GM21717 (cell line): ENCODE data around the gene CLASP2.

ENCODE experiments used
- ATAC-seq: cut with Tn5 transposase; IDR thresholded peaks from one replicate; pipeline ENCODE4 v1.9.1; 2021; ENCODE audit warnings: mild to moderate bottlenecking, moderate library complexity; ENCODE audit not compliant: unreplicated experiment

Gene CLASP2

DNA sequence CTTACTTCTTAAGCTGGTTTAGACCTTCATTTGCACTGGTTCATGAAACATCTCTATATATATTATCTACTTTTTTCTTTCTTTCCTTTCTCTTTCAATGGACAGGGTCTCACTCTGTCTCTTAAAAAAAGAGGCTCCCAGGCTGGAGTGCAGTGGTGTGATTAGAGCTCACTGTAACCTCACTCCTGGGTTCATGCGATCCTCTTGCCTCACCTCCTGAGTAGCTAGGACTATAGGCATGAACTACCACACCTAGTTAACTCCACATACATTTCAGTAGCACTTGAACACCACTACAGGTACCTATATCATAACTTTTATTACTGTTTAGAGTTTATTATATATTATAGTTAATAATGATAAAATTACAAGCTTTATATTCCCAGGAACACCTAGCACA is 160.8 kb downstream of the CLASP2 start:
- ATAC-seq, result no peak

DNA sequence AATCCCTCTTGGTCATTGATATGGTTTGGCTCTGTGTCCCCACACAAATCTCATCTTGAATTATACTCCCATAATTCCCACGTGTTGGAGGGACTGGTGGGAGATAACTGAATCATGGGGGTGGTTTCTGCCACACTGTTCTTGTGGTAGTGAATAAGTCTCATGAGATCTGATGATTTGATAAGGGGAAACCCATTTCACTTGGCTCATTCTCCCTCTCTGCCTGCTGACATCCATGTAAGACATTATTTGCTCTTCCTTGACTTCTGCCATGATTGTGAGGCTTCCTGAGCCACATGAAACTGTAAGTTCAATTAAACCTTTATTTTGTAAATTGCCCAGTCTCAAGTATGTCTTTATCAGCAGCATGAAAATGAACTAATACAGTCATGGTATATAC is 171.0 kb downstream of the CLASP2 start:
- no peak for ATAC-seq

DNA sequence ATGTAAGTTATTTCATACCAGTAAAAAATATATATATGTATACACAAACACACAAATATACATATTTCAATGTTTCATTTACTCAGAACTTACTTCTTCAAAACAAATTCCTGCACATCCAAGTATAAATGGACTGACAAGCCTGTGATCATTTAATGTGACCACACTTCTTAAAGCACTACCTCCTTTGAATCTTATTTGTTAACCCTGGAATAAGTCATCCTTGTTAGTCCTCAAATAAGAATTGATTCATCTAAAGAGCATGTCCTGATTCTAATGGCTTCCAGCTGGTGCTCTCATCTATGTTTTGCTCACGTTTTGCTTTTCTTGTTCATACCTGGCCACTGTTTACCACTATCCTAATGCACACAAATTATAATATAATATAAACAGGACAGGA is 173.9 kb downstream of the CLASP2 start:
- no peak for ATAC-seq

DNA sequence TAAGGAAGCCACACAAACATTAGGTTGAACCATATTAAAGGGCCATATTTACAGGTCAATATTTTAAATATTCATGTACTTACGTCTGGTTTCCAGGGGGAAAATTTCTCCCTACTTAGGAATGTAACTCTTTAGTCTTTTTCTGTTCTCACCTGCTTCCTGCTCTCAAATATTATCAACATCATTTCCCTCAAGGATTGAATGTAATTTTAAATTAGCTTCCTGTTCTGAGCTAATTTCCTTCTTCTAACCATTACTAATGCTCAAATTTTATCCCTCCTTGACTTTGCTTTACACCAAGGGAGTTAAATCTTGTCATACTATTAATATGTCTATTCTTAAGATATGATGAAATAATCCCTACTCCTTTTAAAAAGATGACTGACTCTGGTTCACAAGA is 174.5 kb downstream of the CLASP2 start:
- ATAC-seq, result no peak

DNA sequence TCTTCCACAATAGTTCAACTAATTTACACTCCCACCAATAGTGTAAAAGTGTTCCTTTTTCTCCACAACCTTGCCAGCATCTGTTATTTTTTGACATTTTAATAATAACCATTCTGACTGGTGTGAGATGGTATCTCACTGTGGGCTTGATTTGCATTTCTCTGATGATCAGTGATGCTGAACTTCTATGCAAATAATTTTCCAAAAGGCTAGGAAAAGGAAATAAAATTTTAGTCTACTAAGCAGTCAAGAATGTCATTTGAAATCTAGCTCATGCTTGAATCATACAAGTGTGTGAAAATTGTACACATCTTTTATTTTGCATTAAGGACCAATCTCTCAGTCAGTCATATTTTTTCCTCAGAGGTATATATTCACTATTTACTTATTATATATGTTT is 176.1 kb downstream of the CLASP2 start:
- no peak for ATAC-seq

DNA sequence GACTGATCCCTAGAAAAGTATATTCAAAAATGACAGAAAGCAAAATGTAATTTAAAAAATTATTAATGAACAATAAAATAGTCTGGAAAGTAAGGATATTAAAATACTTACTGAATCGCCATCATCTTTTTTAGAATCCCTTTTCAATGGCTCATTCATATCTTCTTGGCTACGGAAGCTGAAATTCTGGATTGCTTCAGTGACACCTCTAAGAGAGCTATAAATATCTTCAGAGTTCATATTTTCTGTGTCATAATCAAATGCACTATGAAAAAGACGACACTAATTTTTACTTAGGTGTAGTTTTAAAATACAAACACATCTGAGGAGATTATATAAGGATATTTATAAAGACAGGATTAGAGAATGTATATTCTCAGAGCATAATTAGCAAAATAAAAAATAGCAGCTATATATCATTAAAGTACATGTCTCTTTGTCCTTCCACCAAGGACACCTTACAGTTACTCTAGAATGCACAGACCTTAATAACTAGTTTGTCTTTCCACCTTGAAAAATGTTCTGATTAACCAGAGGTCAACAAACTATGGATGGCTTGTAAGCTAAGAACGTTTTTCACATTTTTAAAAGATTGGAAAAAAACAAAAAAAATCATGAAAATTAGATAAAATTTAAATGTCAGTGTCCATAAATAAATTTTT is 179.2 kb downstream of the CLASP2 start:
- no peak for ATAC-seq

DNA sequence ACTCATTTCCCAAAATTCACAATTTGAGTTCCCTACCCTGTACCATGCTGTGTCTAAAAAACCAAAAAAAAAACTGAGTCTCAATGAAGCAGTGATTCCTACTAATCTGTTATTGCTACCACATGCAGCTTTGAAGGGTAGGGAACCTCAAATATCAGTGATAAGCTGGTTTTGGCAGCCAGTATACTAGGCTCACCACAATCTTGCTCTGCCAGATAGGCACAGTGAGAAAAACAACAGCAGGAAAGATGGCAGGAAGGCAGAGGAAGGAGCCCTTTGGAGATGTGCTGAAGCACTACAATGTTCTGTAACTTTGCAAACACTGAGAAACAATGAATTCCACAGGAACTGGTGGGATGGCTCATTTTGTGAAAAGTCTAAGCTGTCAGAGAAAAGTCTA is 180.9 kb downstream of the CLASP2 start:
- ATAC-seq, result no peak

DNA sequence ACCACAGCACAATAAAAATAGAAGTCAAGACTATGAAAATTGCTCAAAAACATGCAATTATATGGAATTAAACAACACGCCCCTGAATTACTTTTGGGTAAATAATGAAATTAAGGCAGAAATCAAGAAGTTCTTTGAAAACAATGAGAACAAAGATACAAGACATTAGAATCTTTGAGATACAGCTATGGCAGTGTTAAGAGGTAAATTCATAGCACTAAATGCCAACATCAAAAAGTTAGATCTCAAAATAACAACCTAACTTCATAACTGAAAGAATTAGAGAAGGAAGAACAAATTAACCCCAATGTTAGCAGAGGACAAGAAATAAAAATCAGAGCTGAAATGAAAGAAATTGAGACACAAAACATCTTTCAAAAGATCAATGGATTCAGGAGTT is 191.3 kb downstream of the CLASP2 start:
- ATAC-seq, result no peak

DNA sequence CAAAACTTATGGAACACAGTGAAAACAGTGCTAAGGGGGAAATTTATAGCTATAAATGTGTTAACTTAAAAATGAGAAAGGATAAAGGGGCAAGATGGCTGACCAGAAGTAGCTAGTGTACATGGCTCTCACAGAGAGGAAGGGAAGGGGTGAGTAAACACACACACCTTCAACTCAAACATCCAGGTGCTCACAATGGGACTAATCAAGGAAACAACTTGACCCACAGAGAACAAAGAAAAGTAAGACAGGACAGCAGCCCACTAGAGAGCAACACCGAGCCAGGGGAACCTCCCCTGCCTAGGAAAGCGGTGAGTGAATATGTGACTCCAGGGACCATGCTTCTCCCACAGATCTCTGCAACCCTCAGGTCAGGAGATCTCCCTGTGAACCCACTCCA is 192.8 kb downstream of the CLASP2 start:
- no peak for ATAC-seq

DNA sequence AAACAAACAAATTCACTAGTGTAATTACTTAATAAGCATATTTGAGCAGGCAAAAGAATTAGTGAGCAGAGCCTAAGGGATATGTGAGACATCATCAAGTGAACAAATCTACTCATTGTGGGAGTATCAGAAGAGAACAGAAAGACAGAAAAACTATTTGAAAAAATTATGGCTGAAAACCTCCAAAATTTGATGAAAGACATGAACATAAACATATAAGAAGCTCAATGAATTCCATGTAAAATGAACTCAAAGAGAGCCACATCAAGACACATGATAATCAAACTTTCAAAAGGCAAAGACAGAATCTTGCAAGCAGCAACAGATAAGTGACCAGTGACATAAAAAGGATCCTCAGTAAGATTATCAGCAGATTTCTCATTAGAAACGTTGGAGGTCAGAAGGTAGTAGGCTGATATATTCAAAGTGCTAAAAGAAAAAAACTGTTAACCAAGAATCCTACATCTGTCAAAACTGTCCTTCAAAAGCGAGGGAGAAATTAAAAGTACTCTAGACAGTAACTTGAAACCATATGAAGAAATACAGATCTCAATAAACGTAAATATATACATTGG is 194.9 kb downstream of the CLASP2 start:
- ATAC-seq, result no peak

DNA sequence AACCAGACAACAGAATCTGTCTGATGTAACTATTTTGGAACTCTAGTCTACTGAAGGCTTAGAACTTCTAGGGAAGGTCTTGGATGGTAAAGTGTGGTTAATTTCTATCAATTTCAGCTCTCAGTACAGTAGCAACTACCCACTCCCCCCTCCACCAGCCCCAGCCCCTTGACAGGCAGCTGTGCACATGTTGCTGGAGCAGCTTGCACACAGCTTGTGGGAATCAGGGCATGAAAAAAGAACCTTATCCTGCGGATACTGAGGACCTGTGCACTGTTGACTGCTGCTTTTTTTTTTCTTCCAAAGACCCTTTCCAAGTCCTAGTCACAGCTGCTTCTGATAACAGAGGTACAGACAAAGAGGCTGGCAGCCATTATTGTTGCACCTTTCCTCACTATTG is 196.3 kb downstream of the CLASP2 start:
- ATAC-seq, result no peak

DNA sequence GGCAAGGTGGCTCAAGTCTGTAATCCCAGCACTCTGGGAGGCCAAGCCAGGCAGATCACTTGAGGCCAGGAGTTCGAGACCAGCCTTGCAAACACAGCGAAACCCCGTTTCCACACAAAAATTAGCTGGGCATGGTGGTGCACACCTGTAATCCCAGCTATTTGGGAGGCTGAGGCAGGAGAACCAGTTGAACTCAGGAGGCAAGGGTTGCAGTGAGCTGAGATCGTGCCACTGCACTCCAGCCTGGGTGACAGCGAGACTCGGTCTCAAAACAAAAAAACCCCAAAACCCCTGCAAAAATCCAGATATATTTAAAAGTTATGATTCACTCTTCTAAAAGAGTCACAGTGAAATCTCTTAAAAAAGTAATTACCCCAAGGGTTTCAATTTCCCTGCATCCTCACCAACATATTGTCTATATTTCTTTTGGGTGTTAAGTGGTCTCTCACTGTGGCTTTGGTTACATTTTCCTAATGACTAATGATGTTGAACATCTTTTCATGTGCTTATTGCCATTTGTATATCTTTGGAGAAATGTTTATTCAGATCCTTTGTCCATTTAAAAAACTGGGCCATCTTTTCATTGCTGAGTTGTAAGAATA is 204.7 kb downstream of the CLASP2 start:
- ATAC-seq, result no peak

DNA sequence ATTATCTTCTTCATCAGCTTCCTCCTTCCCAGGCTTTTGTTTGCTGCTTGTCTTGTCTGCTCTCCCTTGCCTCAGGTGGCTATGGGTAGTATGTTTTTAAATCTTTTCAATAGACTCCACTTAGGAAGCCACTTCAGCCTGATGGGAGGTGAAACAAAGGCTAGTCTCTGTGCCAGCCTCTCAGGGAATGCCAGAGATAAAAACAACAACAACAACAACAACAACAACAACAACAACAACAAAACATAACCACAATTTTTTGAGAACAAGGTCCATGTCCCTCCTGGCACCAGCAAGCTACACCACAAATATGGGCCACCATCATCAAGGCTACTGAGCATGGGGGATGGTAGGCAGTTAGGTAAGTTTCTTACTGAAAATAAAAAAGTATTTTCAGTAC is 213.0 kb downstream of the CLASP2 start:
- no peak for ATAC-seq

DNA sequence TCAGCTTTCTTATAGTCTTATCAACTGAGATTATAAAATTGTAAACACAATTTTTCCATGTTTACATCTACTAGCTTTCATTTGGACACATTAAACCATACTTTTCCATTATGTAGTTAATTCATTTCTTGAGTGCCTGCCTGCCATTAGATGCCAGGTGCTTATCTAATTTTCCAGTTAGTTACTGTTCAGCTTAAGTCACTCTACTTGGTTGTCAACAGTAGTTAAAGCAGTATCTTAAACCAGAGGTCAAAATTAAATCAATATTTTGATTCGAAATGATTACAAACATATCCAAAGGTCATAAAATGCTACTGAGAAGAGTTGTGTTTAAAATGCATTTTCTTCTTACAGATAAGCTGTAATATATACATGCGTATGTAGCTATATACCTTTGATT is 221.6 kb downstream of the CLASP2 start:
- ATAC-seq, result no peak

DNA sequence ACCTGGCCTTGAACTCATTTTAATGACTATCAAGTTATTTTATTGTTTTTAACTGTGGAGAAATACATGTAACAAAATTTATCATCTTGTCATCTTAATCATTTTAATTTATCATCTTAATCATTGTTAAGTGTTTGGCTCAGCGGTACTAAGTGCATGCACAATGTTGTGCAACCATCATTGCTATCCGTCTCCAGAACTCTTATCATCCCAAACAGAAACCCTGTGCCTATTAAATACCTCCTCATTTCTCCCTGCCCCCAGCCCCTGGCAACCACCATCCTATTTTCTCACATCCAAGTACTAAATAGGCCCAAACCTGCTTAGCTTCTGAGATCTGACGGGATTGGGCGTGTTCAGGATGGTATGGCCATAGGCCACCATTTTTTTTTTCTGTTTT is 226.3 kb downstream of the CLASP2 start:
- ATAC-seq, result no peak

DNA sequence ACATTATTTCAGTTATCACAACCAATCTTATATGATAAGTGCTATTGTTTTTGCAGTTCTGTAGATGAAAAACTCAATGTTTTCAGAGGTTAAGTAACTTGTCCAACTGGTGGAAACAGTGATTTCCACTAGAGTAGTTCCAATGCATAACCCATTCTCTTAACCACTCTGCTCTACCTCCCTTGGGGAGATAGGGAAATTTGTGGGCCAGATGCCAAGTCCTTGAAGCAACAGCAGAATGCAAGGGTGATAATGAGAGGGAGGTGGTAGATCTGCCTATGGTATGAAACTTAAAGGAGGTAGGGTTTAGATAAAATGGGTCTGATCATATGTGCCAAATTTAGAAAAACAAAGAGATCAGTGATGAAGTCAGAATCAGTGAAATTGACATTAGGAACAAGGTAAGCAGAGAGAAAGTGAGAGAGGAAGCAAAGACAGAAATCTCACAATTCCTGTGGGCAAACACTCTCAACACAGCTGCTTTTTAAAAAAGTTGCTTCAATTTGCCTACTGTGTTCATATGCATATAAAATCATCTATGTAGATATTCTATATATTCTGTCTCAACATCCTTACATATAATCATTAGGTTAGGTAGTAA is 227.3 kb downstream of the CLASP2 start:
- no peak for ATAC-seq

DNA sequence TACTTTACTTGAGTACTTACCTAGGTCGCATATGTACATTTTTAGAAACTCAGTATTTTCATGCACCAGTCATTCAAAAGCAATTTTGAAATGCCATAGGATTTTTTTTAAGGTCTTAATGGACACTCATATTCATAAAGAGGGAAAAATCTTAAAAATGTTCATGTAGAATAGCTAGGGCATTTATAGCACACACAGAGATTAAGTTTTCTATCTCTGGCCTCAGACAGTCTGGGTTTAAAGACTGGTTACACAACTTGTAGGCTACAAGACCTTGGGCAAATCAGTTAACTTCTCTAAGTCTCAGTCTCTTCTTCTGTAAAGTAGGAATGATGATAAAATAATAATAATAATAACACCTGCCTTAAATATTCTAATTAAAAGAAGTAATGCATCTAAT is 229.4 kb downstream of the CLASP2 start:
- no peak for ATAC-seq

DNA sequence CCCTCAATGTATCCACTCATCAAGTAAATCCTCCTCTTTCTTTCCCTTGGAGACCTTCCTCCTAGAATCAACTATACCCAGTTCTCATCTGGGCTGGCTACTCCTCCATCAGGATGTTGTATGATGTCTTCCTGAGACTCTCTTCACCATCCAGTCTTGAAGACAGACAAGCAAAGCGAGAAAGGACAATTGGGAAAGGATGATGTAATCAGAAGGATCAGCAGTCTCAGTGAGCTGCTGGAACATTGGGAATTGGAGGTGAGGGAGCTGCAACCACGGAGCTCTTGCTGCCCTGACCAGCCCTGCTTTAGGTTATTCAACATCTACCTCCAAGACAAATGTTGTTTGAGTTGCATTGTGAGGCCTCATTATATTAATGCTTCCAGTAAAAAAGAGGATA is 229.8 kb downstream of the CLASP2 start:
- ATAC-seq, result no peak

DNA sequence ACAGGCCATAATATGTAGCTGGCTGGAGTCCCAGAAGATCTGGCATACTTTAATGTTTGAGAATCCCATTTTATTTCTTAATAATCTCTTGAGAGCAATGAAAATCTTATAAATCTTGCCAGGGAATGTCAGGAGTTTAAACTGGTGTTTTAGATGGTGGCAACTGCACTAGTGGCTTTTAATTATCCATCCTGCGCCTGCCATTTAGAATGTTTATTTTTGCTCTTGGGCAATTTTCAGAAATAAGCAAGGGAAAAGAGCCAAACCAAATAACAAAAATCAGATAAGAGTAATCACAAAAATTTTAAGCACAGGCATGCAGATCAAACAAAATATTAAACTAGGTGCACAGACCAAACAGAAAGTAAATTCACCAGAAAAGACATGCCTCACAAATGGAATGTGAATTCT is 235.9 kb downstream of the CLASP2 start:
- ATAC-seq, result no peak

DNA sequence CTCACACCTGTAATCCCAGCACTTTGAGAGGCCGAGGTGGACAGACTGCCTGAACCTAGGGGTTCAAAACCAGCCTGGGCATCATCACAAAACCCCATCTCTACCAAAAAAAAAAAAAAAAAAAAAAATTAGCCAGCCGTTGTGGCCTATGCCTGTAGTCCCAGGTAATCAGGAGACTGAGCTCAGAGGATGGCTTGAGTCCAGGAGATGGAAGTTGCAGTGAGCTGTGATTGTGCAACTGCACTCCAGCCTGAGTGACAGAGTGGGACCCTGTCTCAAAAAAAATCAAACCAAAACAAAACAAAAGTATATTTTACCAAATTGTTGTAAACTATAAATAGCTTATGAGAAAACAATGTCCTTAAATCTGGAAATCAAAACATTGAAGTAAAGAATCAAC is 243.2 kb downstream of the CLASP2 start:
- no peak for ATAC-seq

DNA sequence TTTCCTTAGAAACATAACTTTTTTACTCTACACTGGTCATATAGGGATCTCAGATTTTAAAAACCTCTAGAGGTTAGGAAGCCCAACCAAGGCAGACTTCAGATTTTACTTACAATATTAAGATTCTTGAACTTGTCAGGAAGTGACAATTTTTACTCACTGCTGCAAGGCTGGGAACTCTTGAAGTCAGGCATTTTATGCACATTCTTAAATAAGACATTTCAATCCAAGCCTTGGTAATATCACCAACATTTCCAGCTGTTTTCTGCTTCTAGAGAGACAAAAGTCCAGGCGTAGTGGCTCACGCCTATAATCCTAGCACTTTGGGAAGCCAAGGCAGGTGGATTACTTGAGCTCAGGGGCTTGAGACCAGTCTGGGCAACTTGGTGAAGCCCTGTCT is 244.2 kb downstream of the CLASP2 start:
- ATAC-seq, result no peak

DNA sequence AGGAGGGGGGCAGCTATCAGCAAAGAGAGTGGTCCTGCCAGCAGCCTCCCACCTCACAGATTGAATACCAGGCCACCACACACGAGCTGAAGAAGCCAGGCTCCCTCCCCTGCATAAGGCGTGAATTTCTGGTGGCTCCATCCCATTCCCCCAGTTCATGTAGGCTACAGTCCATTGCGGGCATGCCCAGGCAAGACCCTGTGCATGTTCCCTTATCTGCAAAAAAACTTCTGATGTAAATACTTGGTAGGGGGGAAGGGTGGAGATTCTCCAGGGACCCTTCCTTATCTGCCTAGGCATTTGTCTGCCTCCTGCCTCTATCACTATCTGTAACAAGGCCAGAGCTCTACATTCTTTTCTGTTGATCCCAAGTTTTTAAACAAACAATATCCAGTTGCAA is 250.3 kb downstream of the CLASP2 start:
- ATAC-seq, result no peak
